DND-41 (cell line): ENCODE data around the gene ANKAR.
A peak's percentile ranks its signal among the peaks of the same experiment; 100 is the strongest.

Experiments
- CTCF ChIP-seq: IDR thresholded peaks from 2 replicates; pipeline ENCODE4 v1.5.1; 2012; ENCODE audit warnings: borderline replicate concordance, low read length, moderate library complexity, mild to moderate bottlenecking; ENCODE audit not compliant: poor library complexity, severe bottlenecking; ENCODE audit errors: extremely low read depth
- EZH2 ChIP-seq: IDR thresholded peaks from 3 replicates; pipeline ENCODE4 v1.6.1; 2012; ENCODE audit warnings: borderline replicate concordance, low read depth, mild to moderate bottlenecking, moderate library complexity, low read length, inconsistent platforms; ENCODE audit not compliant: severe bottlenecking

GRCh38 chr2:189633392-189633811, 41.1 kb upstream of the ANKAR start:
- TF ChIP-seq CTCF (peak; percentile 59), EZH2 (no peak)
